GM21825 (cell line): ENCODE results near the gene TINCR.

Experiments
- ATAC-seq: cut with Tn5 transposase; IDR thresholded peaks from one replicate; pipeline ENCODE4 v1.9.1; 2021; ENCODE audit warnings: mild to moderate bottlenecking, moderate library complexity; ENCODE audit not compliant: unreplicated experiment

TINCR gene

DNA sequence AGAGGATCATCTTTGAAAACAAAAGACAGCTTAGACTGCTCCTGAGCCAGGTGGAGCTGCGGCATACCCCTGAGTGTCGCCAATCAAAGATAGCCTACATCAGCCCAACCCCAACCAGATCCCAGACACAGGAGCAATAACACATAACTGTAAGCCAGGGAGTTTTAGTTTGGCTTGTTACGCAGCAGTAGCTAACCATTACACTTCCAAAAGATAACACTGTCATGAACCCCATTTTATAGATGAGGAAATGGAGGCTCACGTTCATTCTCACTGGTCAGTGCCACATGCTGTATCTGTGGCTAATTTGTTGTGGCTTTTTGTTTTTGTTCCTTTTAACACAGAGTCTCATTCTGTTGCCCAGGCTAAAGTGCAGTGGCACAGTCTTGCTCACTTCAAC is 47.3 kb downstream of the TINCR start:
- no peak for ATAC-seq

DNA sequence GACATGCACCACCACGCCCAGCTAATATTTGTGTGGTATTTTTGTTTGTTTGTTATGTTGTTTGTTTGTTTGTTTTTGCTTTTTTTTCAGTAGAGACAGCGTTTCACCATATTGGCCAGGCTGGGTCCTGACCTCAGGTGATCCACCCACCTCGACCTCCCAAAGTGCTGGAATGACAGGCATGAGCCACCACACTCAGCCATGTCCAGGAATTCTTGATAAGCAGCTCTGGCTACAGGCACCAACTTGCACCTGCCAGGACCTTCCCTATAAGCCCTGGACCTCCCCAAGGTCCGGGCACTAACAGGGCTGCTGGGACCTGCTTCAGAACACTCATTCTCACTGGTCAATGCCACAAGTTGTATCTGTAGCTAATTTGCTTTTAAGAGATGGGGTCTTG is 48.7 kb downstream of the TINCR start:
- no peak for ATAC-seq

DNA sequence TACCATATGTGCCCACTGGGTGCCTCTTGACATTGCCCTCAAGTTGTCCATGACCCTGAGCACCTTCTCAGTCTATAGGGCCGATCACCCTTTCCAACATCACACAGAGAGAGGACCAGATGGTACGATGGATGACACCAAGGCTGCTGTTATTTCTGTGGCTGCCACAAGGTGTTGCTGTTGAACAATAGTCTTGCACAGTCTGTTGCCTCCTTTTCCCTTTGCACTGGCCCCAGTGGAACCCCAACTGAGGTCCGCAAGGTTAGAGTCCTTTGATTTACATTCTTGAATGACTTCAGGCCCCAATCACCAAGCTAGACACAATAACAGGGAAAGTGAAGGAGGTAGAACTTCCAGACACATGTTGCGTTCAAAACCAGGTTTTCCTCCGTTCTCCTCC is 52.0 kb downstream of the TINCR start:
- no peak for ATAC-seq

DNA sequence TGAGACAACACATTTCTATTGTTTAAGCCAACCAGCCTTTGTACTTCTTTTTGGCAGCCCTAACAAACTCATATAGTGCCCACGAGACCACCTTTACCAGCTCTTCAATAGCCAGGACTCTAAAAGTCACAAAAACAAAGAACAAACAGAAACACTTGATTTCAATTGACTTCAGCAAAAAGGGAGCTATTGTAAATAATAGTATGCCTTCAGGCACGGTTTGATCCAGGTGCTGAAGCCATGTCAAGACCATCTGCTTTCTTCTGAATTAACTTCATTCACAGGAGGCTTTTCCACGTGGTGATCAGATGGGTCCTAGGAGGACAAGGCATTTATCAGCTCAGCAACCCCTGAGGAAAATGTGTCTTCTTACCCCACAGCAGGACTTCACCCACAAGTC is 53.8 kb downstream of the TINCR start:
- ATAC-seq: no peak

DNA sequence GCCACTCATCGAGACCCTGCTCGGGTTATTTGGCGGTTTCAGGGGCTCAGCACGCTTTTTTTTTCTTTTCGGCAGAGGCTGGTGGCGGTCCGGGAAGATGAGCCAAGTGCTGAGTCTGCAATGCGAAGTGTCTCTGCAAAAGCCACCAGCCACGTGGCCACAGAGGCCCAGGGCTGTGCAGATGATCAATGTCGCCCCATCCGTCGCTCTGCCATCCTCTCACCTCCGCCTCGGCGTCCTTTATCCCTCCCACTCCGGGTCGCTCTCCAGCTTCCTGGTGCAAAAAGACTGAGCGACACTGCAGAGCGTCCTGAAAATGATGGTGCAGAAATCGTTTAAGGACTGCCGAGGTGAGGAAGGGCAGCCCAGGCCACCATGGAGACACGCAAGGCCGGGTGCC is 55.0 kb downstream of the TINCR start:
- no peak for ATAC-seq
